Stimulated activated CD4-positive, alpha-beta T cell treated with anti-CD3 and anti-CD28 coated beads, Interleukin-4, amount 100 ng/mL, for 4 hours (primary cell): ENCODE data around the gene RPLP2.

ENCODE experiments used
- DNase-seq, 2 experiments: peaks; one replicate each; pipeline ENCODE4 v3.0.0-alpha.2; 2020

RPLP2 gene

GRCh38 chr11:826836-827145 is 17.0 kb downstream of the RPLP2 start:
- no peak for DNase-seq

GRCh38 chr11:827146-827896 is 17.6 kb downstream of the RPLP2 start:
- no peak for DNase-seq

- DNase-seq, result no peak
Observed at GRCh38 chr11:827897-828192, 18.1 kb downstream of the RPLP2 start, which contains the start of gene CRACR2B. Gene CRACR2B (plus strand): TSS chr11:827919. CDS start chr11:828608, 689 bp downstream.

- DNase-seq, result no peak
Observed at GRCh38 chr11:828506-829175, 18.9 kb downstream of the RPLP2 start.

GRCh38 chr11:829176-829846 is 19.5 kb downstream of the RPLP2 start:
- no peak for DNase-seq

- no peak for DNase-seq
Observed at GRCh38 chr11:829847-830294, 20.1 kb downstream of the RPLP2 start.

- DNase-seq, result peak; percentile 47 to 53
Observed at GRCh38 chr11:830295-831117, 20.7 kb downstream of the RPLP2 start.

- DNase-seq, result no peak
Observed at GRCh38 chr11:831118-831864, 21.5 kb downstream of the RPLP2 start.

- DNase-seq, result no peak
Observed at GRCh38 chr11:831961-832528, 22.3 kb downstream of the RPLP2 start.

GRCh38 chr11:832529-833113 is 22.9 kb downstream of the RPLP2 start, which contains the start of gene CD151:
Gene CD151 (plus strand): TSS chr11:832952. CDS start chr11:836070, 3,118 bp downstream.
- peak; percentile 52 to 60 for DNase-seq

GRCh38 chr11:833114-833791 is 23.5 kb downstream of the RPLP2 start:
- no peak for DNase-seq

GRCh38 chr11:833849-834311 is 24.1 kb downstream of the RPLP2 start:
- DNase-seq, result no peak

GRCh38 chr11:834371-835316 is 24.9 kb downstream of the RPLP2 start:
- no peak for DNase-seq

GRCh38 chr11:836274-836673 is 26.5 kb downstream of the RPLP2 start:
- DNase-seq, result no peak

GRCh38 chr11:836700-837099 is 26.9 kb downstream of the RPLP2 start:
- DNase-seq, result no peak

- DNase-seq, result no peak
Observed at GRCh38 chr11:837189-837989, 27.6 kb downstream of the RPLP2 start.

- DNase-seq, result no peak
Observed at GRCh38 chr11:837990-838307, 28.2 kb downstream of the RPLP2 start.

GRCh38 chr11:838441-839279 is 28.9 kb downstream of the RPLP2 start:
- no peak for DNase-seq
